Immature natural killer cell (primary cell): ENCODE results near the gene UAP1. TPM values are rescaled to one million over a fixed set of nuclear protein-coding genes. Genes with fewer than 3 reads are reported as not detected.
A peak's percentile ranks its signal among the peaks of the same experiment; 100 is the strongest.

Source experiments
- DNase-seq, 3 donors: peaks; one replicate each; pipeline ENCODE4 v3.0.0; 2022; ENCODE audit warnings: mixed read lengths in 1 of 3
- H3K27ac Mint-ChIP-seq, 6 donors: one replicate each; pipeline ENCODE4 v1.8.0; 2020; ENCODE audit warnings: mixed read lengths in 6 of 6, mild to moderate bottlenecking in 5 of 6, inconsistent platforms in 4 of 6, moderate library complexity in 3 of 6
- H3K27me3 Mint-ChIP-seq, 3 donors: one replicate each; pipeline ENCODE4 v1.8.0; 2020 to 2021; ENCODE audit warnings: low read depth in 3 of 3, mild to moderate bottlenecking in 3 of 3, mixed read lengths in 3 of 3, moderate library complexity in 3 of 3, inconsistent platforms in 1 of 3
- H3K36me3 Mint-ChIP-seq, 3 donors: one replicate each; pipeline ENCODE4 v1.8.0; 2020; ENCODE audit warnings: mixed read lengths in 3 of 3, inconsistent platforms in 2 of 3, mild to moderate bottlenecking in 2 of 3
- H3K4me1 Mint-ChIP-seq, 2 donors: one replicate each; pipeline ENCODE4 v1.8.0; 2020; ENCODE audit warnings: inconsistent platforms in 2 of 2, mild to moderate bottlenecking in 2 of 2, mixed read lengths in 2 of 2, moderate library complexity in 1 of 2
- H3K4me3 Mint-ChIP-seq, 5 donors: one replicate each; pipeline ENCODE4 v1.8.0; 2020; ENCODE audit warnings: mild to moderate bottlenecking in 5 of 5, mixed read lengths in 5 of 5, inconsistent platforms in 3 of 5, moderate library complexity in 3 of 5
- H3K9me3 Mint-ChIP-seq, 6 donors: one replicate each; pipeline ENCODE4 v1.8.0; 2020; ENCODE audit warnings: mild to moderate bottlenecking in 6 of 6, mixed read lengths in 6 of 6, inconsistent platforms in 4 of 6, moderate library complexity in 3 of 6
- polyA plus RNA-seq, 3 donors: library from polyadenylated mRNA; unstranded; fragments of 300-500 nt; fragmentation: Illumina TruSeq; gene quantifications; one replicate each; pipeline ENCODE4 v1.2.3, GENCODE V29; 2021

The UAP1 gene
- 10 to 100 TPM; 49.0 to 87.1 (median 57.0) TPM for polyA plus RNA-seq

DNA sequence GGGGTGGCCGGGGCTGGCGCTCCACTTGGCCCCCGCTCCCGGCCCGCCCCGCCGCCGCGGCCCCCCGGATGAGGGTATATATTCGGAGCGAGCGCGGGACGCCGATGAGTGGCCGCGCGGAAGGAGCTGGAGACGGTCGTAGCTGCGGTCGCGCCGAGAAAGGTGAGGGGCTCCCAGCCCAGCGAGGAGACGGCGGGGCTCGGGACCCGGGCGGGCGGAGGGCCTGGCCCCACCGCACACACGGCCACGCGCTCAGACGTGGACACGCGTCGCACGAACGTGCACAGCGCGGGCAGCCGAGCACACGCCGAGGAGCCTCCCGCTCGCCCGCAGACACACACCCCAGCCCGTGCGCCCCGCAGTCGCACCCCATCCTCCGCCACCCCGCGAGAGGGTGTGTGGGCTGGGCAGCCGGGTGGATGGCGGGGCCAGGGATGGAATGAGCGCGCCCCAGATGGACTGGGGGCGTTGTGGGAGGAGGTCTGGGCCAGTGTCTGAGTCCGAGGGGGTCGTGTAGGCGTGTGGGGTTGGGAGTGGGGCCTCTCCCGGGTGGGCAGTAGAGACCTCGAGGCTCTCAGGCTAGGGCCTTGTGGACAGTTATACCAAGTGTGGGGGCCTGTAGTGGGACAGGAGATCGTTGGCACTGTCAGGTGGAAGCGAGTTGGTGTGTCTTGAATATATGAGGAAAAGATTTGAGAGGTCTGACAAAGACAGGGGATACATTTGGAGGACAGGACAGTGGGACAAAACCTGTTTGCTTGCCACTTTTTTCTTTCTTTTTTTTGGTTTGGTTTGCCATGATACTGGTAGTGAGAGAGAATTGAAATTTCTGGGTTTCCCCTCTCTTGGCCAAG, at the start of gene UAP1:
TSS of gene UAP1 (plus strand) at position 107 of the 854 bp plus-strand sequence. CDS start 4,347 bp downstream, outside the sequence.
- peaks cover 5 to 26% (median 11%) of the 10 kb centered on the region in 3 donors for H3K27me3 Mint-ChIP-seq
- H3K4me1 Mint-ChIP-seq, result peaks cover 55 to 65% of the 10 kb centered on the region in 2 donors
- peak within 1 kb of the TSS; percentile 89 to 99 (median 96) for H3K4me3 Mint-ChIP-seq
- H3K9me3 Mint-ChIP-seq, result no peaks in the 10 kb centered on the region
- peaks cover 0 to 2% (median 2%) of the 10 kb centered on the region in 3 donors for H3K36me3 Mint-ChIP-seq
- H3K27ac Mint-ChIP-seq, result peak within 1 kb of the TSS; percentile 94 to 99 (median 98)
- no peak for DNase-seq

DNA sequence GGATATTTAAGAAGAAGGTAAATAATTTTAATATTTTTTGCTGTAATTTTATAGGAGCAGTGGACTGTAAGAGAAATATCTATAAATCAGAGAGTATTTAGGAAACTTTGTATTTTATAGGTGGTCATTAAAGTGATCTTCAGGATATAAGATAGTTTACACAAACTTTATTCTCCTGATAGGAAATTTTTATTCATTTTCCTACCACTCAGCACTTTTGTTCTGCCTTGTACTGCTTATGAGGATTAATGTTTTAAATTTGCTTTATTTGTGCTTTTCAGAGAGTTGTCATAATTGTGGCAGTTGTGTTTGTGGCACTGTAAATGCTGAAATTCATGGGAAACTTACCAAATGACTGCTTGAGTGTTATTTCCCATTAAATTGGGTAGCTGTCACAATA, 34.2 kb upstream of the UAP1 start:
- Mint-ChIP-seq H3K9me3 (no peaks in the 10 kb centered on the region), H3K36me3 (peaks cover 25 to 44% (median 31%) of the 10 kb centered on the region in 3 donors), H3K4me3 (no peak overlapping the region), H3K4me1 (peaks cover 16 to 39% of the 10 kb centered on the region in 2 donors), H3K27me3 (no peaks in the 10 kb centered on the region), H3K27ac (peak overlapping the region in 2 of 6 donors; percentile 39)
- no peak for DNase-seq

- Mint-ChIP-seq H3K36me3 (peaks cover 0 to 21% (median 19%) of the 10 kb centered on the region in 3 donors), H3K4me3 (no peak overlapping the region), H3K27ac (peak overlapping the region; percentile 19 to 75 (median 48)), H3K4me1 (peaks cover 16 to 26% of the 10 kb centered on the region in 2 donors), H3K9me3 (no peaks in the 10 kb centered on the region), H3K27me3 (no peaks in the 10 kb centered on the region)
- peak in 1 of 3 donors; percentile 6 for DNase-seq
These were observed 31.1 kb upstream of the UAP1 start for GRCh38 chr1:162530307-162530987.

GRCh38 chr1:162530988-162531319, 30.6 kb upstream of the UAP1 start:
- no peak for DNase-seq
- Mint-ChIP-seq H3K4me1 (peaks cover 16 to 22% of the 10 kb centered on the region in 2 donors), H3K9me3 (no peaks in the 10 kb centered on the region), H3K27me3 (no peaks in the 10 kb centered on the region), H3K4me3 (no peak overlapping the region), H3K27ac (peak overlapping the region in 3 of 6 donors; percentile 3 to 27 (median 17)), H3K36me3 (peaks cover 0 to 23% (median 18%) of the 10 kb centered on the region in 3 donors)

- peaks cover 6% of the 10 kb centered on the region in 2 donors for H3K4me1 Mint-ChIP-seq
- H3K27me3 Mint-ChIP-seq, result no peaks in the 10 kb centered on the region
- no peak for DNase-seq
- peaks cover 0 to 13% (median 3%) of the 10 kb centered on the region in 3 donors for H3K36me3 Mint-ChIP-seq
- no peaks in the 10 kb centered on the region for H3K9me3 Mint-ChIP-seq
- H3K4me3 Mint-ChIP-seq, result no peak overlapping the region
- peak overlapping the region in 3 of 6 donors; percentile 18 to 30 (median 22) for H3K27ac Mint-ChIP-seq
These were observed 26.0 kb upstream of the UAP1 start for GRCh38 chr1:162535501-162535900.

DNA sequence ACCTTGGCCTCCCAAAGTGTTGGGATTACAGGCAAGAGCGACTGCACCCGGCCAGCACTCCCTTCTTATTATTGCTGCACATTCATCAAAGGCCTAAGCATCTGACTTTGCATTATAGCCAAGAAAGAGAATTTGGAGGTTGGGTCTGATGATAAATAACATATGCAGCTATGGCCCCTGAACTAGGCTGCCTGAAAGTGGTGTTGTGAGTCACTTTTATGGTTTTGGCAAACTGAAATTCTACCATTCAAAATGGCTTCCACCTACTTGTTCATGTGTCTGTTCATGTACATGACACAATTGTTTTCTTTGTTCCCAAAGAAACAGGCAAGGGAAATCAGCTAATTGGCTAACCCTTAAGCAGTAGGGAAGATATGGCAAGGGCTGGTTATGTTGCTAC, 25.0 kb upstream of the UAP1 start:
- Mint-ChIP-seq H3K27ac (no peak overlapping the region), H3K9me3 (no peaks in the 10 kb centered on the region), H3K27me3 (no peaks in the 10 kb centered on the region), H3K4me3 (no peak overlapping the region), H3K36me3 (peaks cover 5 to 13% (median 7%) of the 10 kb centered on the region in 3 donors), H3K4me1 (no peaks in the 10 kb centered on the region)
- DNase-seq, result no peak

GRCh38 chr1:162537216-162537615, 24.3 kb upstream of the UAP1 start:
- Mint-ChIP-seq H3K4me1 (no peaks in the 10 kb centered on the region), H3K4me3 (no peak overlapping the region), H3K27me3 (no peaks in the 10 kb centered on the region), H3K36me3 (peaks cover 9 to 16% (median 9%) of the 10 kb centered on the region in 3 donors), H3K27ac (peak overlapping the region in 2 of 6 donors; percentile 57 to 91), H3K9me3 (no peaks in the 10 kb centered on the region)
- no peak for DNase-seq

DNA sequence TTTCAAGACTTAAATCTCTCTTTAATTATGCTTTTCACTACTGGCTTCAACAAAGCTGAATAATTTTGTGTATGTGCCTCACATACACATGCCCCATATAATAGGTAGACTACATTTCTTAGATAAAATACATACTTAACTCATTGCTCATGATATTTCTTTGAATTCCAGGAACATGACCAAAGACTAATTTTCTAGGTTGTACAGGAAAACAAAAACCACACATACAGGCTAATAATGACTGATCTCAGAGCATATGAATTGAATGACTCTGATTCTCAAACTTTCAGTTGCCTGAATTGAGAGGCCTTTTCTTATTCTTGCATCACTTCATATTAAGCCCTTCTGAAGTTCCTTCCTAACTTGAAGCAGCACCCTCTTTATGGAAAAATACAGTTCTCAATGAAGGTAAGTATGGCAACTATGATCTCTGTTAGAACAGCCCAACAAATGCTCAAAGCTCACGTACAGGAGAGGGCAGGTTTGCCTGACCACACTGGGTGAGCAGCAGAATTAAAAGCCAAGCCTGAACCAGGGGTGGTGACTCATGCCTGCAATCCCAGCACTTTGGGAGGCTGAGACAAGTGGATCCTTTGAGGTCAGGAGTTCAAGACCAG, 22.6 kb upstream of the UAP1 start:
- no peaks in the 10 kb centered on the region for H3K4me1 Mint-ChIP-seq
- peak overlapping the region in 4 of 6 donors; percentile 7 to 40 (median 28) for H3K27ac Mint-ChIP-seq
- H3K9me3 Mint-ChIP-seq, result peaks cover 0 to 9% (median 0%) of the 10 kb centered on the region in 6 donors
- H3K4me3 Mint-ChIP-seq, result no peak overlapping the region
- peaks cover 16 to 25% (median 19%) of the 10 kb centered on the region in 3 donors for H3K36me3 Mint-ChIP-seq
- H3K27me3 Mint-ChIP-seq, result no peaks in the 10 kb centered on the region
- no peak for DNase-seq

DNA sequence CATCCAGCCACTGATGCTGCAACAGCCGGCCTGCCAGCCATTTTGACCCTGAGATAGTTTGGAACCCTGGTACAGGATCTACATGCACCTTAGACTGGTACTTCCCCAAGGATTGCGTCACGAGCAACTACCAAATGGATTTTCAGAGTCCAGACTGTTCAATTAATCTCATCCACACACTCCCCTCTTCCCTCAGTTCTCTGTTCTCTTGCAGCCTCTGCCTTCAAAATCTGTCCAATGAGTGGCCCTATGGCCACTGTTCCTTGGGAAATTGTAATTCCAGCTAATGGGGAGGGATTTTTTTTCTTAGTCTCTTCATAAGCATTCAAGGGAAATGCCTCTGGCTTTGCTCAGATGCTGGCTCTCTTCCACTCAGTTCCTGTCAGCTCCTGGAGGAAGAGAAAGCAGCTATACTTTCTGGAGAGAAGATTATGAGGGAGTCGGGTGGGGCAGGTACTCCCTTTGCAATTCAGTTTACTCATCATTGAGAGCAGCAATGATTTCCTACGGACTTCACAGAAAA, 19.8 kb upstream of the UAP1 start:
- no peak for DNase-seq
- Mint-ChIP-seq H3K27me3 (no peaks in the 10 kb centered on the region), H3K9me3 (peaks cover 0 to 9% (median 0%) of the 10 kb centered on the region in 6 donors), H3K4me3 (no peak overlapping the region), H3K4me1 (peaks cover 0 to 3% of the 10 kb centered on the region in 2 donors), H3K36me3 (peaks cover 16 to 19% (median 16%) of the 10 kb centered on the region in 3 donors), H3K27ac (peak overlapping the region in 2 of 6 donors; percentile 32 to 34)

GRCh38 chr1:162543228-162543627, 18.3 kb upstream of the UAP1 start:
- H3K27me3 Mint-ChIP-seq, result peaks cover 0 to 6% (median 2%) of the 10 kb centered on the region in 3 donors
- no peak overlapping the region for H3K4me3 Mint-ChIP-seq
- no peak for DNase-seq
- peak overlapping the region in 1 of 6 donors; percentile 24 for H3K27ac Mint-ChIP-seq
- peaks cover 7 to 9% of the 10 kb centered on the region in 2 donors for H3K4me1 Mint-ChIP-seq
- peaks cover 0 to 9% (median 0%) of the 10 kb centered on the region in 6 donors for H3K9me3 Mint-ChIP-seq
- peaks cover 16 to 19% (median 16%) of the 10 kb centered on the region in 3 donors for H3K36me3 Mint-ChIP-seq

DNA sequence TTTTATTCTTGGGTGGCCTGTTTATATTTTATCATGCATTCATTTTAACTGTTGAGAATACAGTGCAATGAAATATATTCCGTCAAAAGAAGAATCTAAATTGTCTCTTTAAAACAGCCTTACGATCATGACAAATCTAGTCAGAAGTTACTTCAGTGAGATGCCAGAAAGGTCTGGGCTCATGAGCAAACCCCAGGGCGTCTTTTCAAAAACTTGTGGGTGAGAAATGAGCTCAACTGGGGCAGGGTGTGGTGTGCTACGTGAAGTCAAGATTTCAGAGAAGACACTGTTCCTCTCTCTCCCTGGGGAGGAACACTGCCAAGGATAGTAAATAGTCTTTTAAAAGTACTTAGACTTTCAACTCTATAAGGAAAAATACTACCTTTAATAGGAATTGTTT, 13.4 kb upstream of the UAP1 start:
- Mint-ChIP-seq H3K36me3 (peaks cover 6 to 11% (median 8%) of the 10 kb centered on the region in 3 donors), H3K9me3 (peaks cover 0 to 4% (median 0%) of the 10 kb centered on the region in 6 donors), H3K27ac (peak overlapping the region; percentile 97 to 99 (median 98)), H3K27me3 (peaks cover 0 to 9% (median 4%) of the 10 kb centered on the region in 3 donors), H3K4me1 (peaks cover 38 to 46% of the 10 kb centered on the region in 2 donors), H3K4me3 (peak overlapping the region; percentile 77 to 83 (median 80))
- DNase-seq, result peak; percentile 67 to 80 (median 70)

DNA sequence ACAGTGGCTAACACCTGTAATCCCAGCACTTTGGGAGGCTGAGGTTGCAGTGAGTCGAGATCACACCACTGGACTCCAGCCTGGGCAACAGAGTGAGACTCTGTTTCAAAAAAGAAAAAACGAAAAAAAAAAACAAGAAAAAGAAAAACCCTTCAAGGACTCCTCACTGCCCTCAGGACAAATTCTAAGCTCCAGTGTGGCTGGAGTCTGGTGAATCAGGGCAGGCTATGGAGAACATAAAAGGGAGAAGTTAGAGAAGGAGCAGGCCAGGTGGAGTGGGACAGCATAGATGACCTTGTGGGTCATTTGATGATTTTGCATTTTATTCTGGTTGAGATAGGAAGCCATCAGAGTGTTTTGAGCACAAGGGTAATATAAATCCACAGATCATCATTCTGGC, 12.5 kb upstream of the UAP1 start:
- Mint-ChIP-seq H3K27ac (peak overlapping the region; percentile 83 to 99 (median 98)), H3K27me3 (peaks cover 0 to 9% (median 4%) of the 10 kb centered on the region in 3 donors), H3K36me3 (peaks cover 3 to 6% (median 6%) of the 10 kb centered on the region in 3 donors), H3K4me3 (peak overlapping the region in 4 of 5 donors; percentile 29 to 53 (median 38)), H3K4me1 (peaks cover 38 to 46% of the 10 kb centered on the region in 2 donors), H3K9me3 (no peaks in the 10 kb centered on the region)
- no peak for DNase-seq

- DNase-seq, result no peak
- Mint-ChIP-seq H3K4me3 (no peak overlapping the region), H3K9me3 (no peaks in the 10 kb centered on the region), H3K4me1 (peaks cover 38 to 47% of the 10 kb centered on the region in 2 donors), H3K36me3 (peaks cover 3 to 8% (median 6%) of the 10 kb centered on the region in 3 donors), H3K27me3 (peaks cover 0 to 9% (median 4%) of the 10 kb centered on the region in 3 donors), H3K27ac (peak overlapping the region in 5 of 6 donors; percentile 60 to 97 (median 66))
These were observed 10.6 kb upstream of the UAP1 start for GRCh38 chr1:162550925-162551324.
